ENCODE measurements around the gene VANGL2.
A peak's percentile ranks its signal among the peaks of the same experiment; 100 is the strongest.

Gene VANGL2

GRCh38 chr1:160400223-160400645 lies at the start of gene VANGL2:
Gene VANGL2 (plus strand): TSS chr1:160400564. CDS start chr1:160415838, 15,274 bp downstream.
- H3K27ac ChIP-seq = peak within 1 kb of the TSS; percentile 95
- TF ChIP-seq CTCF (IDR thresholded peaks at IDR 0.05; ENCODE audit: low read depth, low read length) = no peak
- peaks cover 30% of the 10 kb centered on the region for H3K36me3 ChIP-seq
- H3K27me3 ChIP-seq (ENCODE audit: insufficient read depth, low read depth, severe bottlenecking) = no peaks in the 10 kb centered on the region
- DNase-seq = peak; percentile 95
- peak within 1 kb of the TSS; percentile 85 for H3K4me3 ChIP-seq (ENCODE audit: low read depth, low read length)
- H3K9me3 ChIP-seq (ENCODE audit: severe bottlenecking) = no peaks in the 10 kb centered on the region

- H3K36me3 ChIP-seq = peaks cover 100% of the 10 kb centered on the region
- H3K27me3 ChIP-seq (ENCODE audit: insufficient read depth, low read depth, severe bottlenecking) = no peaks in the 10 kb centered on the region
- no peak overlapping the region for H3K4me3 ChIP-seq (ENCODE audit: low read depth, low read length)
- no peak overlapping the region for H3K27ac ChIP-seq
- DNase-seq = no peak
- no peaks in the 10 kb centered on the region for H3K9me3 ChIP-seq (ENCODE audit: severe bottlenecking)
- TF ChIP-seq CTCF (IDR thresholded peaks at IDR 0.05; ENCODE audit: low read depth, low read length) = no peak
These were observed 48.7 kb upstream of the VANGL2 start for GRCh38 chr1:160351629-160352028.

- Histone ChIP-seq H3K27ac (no peak overlapping the region), H3K4me3 (ENCODE audit: low read depth, low read length) (no peak overlapping the region), H3K27me3 (ENCODE audit: insufficient read depth, low read depth, severe bottlenecking) (no peaks in the 10 kb centered on the region), H3K36me3 (peaks cover 100% of the 10 kb centered on the region), H3K9me3 (ENCODE audit: severe bottlenecking) (no peaks in the 10 kb centered on the region)
- DNase-seq = no peak
- TF ChIP-seq CTCF (IDR thresholded peaks at IDR 0.05; ENCODE audit: low read depth, low read length) = no peak
These were observed 47.8 kb upstream of the VANGL2 start for GRCh38 chr1:160352555-160352954.

GRCh38 chr1:160353223-160353622 lies 47.1 kb upstream of the VANGL2 start:
- Histone ChIP-seq H3K36me3 (peaks cover 100% of the 10 kb centered on the region), H3K4me3 (ENCODE audit: low read depth, low read length) (no peak overlapping the region), H3K9me3 (ENCODE audit: severe bottlenecking) (no peaks in the 10 kb centered on the region), H3K27ac (peak overlapping the region; percentile 24; the same call in 1 of the 2 replicates), H3K27me3 (ENCODE audit: insufficient read depth, low read depth, severe bottlenecking) (no peaks in the 10 kb centered on the region)
- DNase-seq = no peak
- TF ChIP-seq CTCF (IDR thresholded peaks at IDR 0.05; ENCODE audit: low read depth, low read length) = no peak

- H3K9me3 ChIP-seq (ENCODE audit: severe bottlenecking) = no peaks in the 10 kb centered on the region
- H3K4me3 ChIP-seq (ENCODE audit: low read depth, low read length) = no peak overlapping the region
- DNase-seq = peak; percentile 85
- no peaks in the 10 kb centered on the region for H3K27me3 ChIP-seq (ENCODE audit: insufficient read depth, low read depth, severe bottlenecking)
- H3K36me3 ChIP-seq = peaks cover 98% of the 10 kb centered on the region
- TF ChIP-seq CTCF (IDR thresholded peaks at IDR 0.05; ENCODE audit: low read depth, low read length) = peak; percentile 89
- peak overlapping the region; percentile 37 for H3K27ac ChIP-seq
These were observed 45.9 kb upstream of the VANGL2 start for GRCh38 chr1:160354388-160354985.

Data from WERI-Rb-1 (cell line).